Stimulated activated CD8-positive, alpha-beta memory T cell treated with anti-CD3 and anti-CD28 coated beads, Interleukin-15, amount 100 ng/mL, for 48 hours (primary cell): ENCODE results near the gene SYT4.
"Not testable (repeated sequence)": the region's sequence is repeated elsewhere in the genome, so short reads cannot be mapped to it uniquely, and the experiment has no call there.

Source experiments
- DNase-seq, 2 donors: peaks; one replicate each; pipeline ENCODE4 v3.0.0-alpha.2; 2020; ENCODE audit warnings: low read depth in 2 of 2

The SYT4 gene

DNA sequence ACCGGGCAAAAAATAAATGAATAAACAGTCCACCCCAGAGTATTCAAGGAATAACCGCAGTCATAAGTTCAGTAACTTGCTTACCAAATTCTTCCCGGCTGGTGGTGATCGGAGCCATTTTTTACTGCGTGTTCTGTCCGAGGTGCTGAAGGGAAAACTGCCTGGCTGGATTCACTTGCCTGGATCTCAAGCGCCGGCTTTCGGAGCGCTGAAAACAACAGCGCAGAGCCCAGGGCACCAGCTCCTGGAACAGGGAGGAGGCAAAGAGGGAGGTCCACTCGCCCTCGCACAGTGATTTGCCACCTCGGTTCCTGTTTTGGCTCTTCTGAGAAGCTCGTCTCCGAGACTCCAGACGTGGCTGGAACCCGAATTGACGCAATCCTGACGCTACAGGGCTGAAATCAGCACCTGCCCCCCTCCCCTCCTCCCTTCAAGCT, at the start of gene SYT4:
Gene SYT4, minus strand, starts transcription at position 327 of the 437 bp plus-strand sequence. Its CDS starts 209 bp downstream, at position 118.
- no peak for DNase-seq

GRCh38 chr18:43322132-43322531, 44.8 kb upstream of the SYT4 start:
- no peak for DNase-seq

DNA sequence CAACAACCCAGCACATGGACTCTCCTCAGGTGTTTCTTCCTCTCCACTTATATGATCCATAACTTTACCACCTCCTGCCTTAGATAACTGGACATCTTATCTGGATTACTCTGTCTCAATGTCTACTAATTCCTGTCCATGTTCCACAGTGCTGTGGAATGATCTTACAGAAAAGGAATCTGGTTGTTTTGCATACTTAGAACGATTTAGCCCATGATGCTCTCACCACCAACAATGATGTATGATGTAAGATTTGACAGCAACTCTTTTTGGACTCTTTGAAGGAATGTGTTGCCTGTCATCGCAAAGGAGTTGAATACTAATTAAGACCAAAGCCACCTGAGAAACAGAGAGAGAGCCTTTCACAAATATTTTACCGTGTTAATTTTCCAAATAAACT, 37.7 kb upstream of the SYT4 start:
- DNase-seq, result no peak

- no peak for DNase-seq
Observed at GRCh38 chr18:43312891-43313290, 35.6 kb upstream of the SYT4 start.

DNA sequence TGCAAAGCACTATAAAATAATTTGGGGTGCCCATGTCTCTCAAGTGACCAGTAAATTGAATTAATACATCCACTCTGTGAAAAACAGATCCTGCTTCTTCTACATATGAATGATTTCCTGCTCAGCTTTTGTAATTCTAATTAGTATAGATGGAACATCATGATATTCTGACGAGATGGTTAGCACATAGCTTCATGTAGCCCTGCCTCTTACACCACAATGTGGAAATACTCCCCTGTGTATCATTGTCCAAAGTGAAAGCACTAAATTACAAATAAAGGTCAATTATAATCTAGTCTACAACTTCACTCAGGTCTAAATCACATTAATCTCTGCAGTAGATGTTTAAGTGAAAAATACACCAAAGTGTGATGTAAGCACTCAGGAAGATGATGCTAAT, 32.9 kb upstream of the SYT4 start:
- DNase-seq, result no peak

GRCh38 chr18:43303376-43303775, 26.1 kb upstream of the SYT4 start:
- DNase-seq, result no peak

GRCh38 chr18:43286187-43286586, 8.9 kb upstream of the SYT4 start:
- not testable (repeated sequence) for DNase-seq

GRCh38 chr18:43283299-43283698, 6.0 kb upstream of the SYT4 start:
- no peak for DNase-seq

DNA sequence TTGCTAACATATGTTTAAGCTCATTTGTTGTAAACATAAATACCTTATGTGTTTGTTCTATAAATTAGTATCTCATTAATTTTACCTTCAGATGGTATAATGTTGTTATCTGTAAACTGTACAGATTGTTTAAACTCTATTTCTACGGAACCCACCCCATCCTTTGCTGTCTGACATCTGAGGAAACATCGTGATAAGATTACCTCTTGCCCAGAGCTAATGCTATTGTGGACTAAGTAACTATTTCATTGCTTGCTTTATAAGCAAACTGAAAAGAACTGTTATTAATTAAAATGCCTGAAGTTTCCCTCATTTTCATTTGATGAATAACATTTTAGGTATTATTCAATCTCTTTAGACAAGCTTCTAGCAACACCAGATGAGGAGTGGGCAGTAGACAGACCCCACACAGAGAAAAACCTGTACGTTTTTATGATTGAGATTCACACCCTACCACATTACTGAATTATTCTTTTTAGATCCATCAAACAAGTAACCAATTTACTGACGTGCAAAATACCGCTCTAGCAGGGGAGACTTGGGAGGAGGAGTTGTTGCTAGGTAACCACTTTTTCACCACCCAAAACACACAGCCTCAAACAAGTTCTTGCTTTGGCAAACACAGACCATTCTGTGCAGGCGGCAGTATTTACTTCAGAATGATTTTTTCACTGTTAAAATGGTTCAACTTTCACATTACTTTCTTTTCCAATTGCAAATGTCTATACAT, 1.9 kb upstream of the SYT4 start:
- DNase-seq, result no peak

DNA sequence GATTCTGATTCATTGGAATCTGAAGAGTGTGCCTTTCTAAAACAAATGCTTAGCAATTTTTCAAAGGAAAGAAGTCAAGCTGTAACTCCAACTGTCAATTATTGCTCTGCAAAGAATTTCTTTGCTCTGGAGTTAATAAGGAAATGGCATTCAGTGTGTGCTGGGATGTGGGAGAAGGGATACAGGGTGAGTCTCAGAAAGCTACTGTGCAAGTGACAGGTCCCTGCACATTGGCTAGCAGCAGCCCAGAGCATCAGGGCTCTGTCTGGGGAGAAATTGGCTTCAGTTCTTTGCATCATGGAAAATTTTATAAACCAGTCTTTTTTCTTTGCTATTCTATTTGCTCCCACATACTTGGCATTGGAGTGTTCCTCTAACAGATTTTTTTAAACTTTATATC, 1.1 kb upstream of the SYT4 start:
- no peak for DNase-seq

- DNase-seq, result no peak
Observed at GRCh38 chr18:43276491-43276890, 799 bp downstream of the SYT4 start.

- no peak for DNase-seq
Observed at GRCh38 chr18:43275546-43275945, 1.7 kb downstream of the SYT4 start.

GRCh38 chr18:43274526-43274925, 2.8 kb downstream of the SYT4 start:
- no peak for DNase-seq

GRCh38 chr18:43271593-43272432, 5.5 kb downstream of the SYT4 start:
- no peak for DNase-seq

DNA sequence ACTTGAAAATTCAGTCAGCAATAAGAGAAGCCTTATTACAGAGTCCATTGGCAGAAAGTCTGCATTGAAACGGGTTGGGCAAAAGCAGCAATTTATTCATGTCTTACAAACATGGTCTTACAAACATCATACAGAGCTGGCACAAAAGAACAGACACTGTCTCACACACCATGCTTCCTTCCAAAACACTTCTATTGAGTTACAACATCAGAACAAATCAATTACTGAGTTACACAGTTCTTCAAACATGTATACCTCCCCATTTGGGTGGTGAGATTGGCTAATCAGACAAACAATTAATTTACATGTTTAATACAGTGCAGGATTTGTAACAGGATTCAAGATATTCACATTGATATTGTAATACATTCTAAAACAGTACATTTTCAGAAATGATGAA, 9.5 kb downstream of the SYT4 start:
- no peak for DNase-seq

- DNase-seq, result no peak
Observed at GRCh38 chr18:43265465-43265864, 11.8 kb downstream of the SYT4 start.

DNA sequence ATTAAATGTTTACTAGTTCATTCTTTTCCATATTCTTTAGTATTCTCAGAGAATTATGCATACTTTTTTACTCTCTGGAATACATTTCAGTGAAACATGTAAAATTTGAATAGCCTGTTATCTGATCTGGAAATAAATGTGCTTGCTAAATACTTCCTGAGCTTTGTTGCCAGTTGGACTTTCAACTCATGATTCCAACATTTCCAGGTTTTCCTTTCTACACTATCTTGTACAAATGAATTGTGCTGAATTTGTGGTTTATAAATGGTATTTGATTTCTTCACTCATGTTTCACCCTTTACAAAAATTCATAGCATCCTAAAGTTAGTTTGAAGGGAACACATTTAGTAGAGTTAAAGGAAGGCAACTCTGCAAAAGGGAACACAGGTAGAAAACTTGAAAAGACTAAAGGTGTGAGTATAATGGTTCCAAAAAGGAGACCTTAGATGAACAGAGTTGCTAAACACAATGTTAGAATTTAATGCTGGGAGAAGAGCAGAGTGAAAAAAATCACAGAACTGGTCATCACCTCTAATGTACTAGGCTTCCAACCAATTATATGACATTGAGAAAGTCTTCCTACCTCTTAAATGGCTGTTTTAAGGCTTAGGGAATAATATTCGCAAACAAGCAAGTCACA, 28.6 kb downstream of the SYT4 start:
- DNase-seq, result no peak

- DNase-seq, result no peak
Observed at GRCh38 chr18:43247944-43248343, 29.3 kb downstream of the SYT4 start.

- DNase-seq, result no peak
Observed at GRCh38 chr18:43238429-43238828, 38.9 kb downstream of the SYT4 start.

DNA sequence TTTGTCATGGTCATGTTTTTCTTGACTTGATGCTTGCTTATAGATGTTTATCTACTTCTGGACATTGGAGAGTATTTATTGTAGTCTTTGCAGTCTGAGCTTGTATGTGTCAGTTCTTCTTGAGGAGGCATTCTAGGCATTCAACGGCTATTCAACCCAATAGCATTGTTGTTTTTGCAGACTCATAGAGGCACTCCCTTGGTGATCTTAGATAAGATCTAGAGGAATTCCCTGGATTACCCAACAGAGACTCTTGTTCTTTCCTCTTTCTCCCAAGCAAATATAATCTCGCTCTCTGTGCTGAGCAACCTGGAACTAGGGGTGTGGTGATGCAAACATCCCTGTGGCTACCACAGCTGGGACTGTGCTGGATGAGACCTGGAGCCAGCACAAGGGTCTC, 40.4 kb downstream of the SYT4 start:
- DNase-seq, result no peak

DNA sequence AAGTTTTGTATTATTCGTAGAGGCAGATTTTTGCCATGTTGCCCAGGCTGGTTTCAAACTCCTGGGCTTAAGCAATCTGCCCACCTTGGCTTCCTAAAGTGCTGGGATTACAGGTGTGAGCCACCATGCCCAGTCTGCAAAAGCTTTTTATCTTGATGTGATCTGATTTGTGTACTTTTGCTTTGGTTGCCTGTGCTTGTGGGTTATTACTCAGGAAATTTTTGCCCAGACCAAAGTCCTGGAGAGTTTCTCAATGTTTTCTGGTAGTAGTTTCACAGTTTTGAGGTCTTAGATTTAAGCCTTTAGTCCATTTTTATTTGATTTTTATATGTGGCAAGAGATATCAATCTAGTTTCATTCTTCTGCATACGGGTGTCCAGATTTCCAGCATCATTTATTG, 42.4 kb downstream of the SYT4 start:
- no peak for DNase-seq

- no peak for DNase-seq
Observed at GRCh38 chr18:43222501-43222900, 54.8 kb downstream of the SYT4 start.

DNA sequence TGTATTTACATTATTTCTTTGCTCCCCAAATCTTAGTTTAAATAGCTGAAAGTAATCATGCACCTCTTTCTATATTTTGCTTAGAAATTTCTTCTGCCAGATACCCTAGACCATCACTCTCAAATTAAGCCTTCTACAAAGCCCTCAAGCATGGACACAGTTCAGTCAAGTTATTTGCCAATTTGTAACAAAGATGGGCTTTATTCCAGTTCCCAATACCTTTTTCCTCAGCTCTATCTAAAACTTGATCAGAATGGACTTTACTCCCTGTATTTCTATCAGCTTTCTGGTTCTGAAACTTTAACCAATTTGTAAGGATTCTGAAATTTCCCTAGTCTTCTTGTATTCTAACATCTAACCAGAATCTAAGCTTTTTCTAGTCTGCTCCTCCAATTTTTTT, 56.6 kb downstream of the SYT4 start:
- no peak for DNase-seq
